ENCODE measurements around the gene PEX6.

GRCh38 chr6:42958125-42958524 lies 20.9 kb downstream of the PEX6 start:
- TF ChIP-seq CTCF (IDR thresholded peaks at IDR 0.05), result no peak
- no peak for TF ChIP-seq POLR2A (IDR thresholded peaks at IDR 0.05)
